ENCODE data around the gene UBAP2L.
"Not testable (repeated sequence)": the region's sequence is repeated elsewhere in the genome, so short reads cannot be mapped to it uniquely, and the experiment has no call there.

UBAP2L gene

DNA sequence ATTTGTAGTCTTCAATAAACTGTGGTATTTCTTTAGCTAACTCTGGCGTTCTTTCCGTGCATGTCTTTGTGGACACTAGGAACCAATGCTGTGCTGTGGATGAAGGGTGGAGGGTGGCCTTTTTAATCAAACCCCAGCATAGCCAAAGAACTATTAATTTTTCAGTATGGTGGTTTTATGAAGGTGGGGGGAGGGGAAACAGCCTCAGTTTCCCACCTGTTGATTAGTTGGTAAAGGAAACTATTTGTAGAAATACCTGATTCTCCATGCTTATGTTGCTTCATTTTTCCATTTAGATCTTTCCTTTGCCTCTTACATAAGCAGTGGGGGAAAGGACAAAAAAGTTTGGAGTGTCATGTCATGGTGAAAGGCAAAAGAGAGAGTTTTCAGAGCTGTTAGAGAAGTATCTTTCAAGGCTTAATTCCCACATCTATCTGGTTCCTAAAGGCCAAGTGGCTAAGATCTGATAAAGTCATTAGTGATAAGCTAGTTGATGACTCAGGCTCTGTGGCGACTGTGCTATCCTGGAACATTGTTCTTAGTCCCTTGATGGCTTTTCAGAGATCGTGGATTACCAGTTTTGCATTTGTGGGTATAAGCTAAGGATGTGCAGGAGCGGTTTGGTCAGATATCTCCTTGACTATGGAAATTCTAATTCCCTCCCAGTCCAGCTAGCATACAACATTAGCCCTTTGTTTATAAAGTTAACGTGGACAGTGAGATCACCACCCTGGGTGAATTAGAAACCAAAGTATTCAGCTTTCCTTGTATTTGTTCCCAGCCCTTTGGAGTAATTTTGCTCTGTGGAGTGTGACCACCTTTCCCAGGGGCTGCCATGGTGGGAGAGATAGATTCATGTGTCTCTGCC is 42.9 kb downstream of the UBAP2L start:
- Histone ChIP-seq H3K4me1 (ENCODE audit: control insufficient read depth, insufficient read depth, low read length) (no peaks in the 10 kb centered on the region), H3K4me2 (ENCODE audit: low read length) (no peak overlapping the region), H3K27me3 (ENCODE audit: control insufficient read depth, insufficient read depth, low read length) (no peaks in the 10 kb centered on the region), H3K4me3 (ENCODE audit: low read length) (no peak overlapping the region), H3K9me3 (replicated peaks; ENCODE audit: low read length) (no peaks in the 10 kb centered on the region), H3K36me3 (ENCODE audit: insufficient read depth, low read length) (peaks cover 83% of the 10 kb centered on the region), H3K9ac (ENCODE audit: low read depth, low read length) (no peak overlapping the region)

DNA sequence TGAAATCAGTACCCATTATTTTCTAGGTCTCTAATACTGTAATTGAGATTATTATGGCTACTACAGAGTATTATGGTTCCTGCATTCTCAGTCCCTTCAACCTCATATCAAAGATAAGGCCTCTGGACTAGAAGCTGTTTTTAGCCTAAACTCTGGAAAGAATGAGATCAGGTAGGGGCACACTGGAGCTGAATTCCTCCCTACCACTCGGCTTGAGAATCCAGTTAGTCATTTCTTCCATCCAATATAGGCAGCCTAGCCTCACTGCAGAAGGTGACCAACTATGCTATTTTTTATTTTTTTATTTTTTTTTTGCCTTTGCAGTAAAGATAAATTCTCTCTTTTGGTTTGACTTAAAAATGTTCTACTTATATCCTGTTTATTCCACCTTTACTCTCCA is 43.7 kb downstream of the UBAP2L start:
- peaks cover 83% of the 10 kb centered on the region for H3K36me3 ChIP-seq (ENCODE audit: insufficient read depth, low read length)

DNA sequence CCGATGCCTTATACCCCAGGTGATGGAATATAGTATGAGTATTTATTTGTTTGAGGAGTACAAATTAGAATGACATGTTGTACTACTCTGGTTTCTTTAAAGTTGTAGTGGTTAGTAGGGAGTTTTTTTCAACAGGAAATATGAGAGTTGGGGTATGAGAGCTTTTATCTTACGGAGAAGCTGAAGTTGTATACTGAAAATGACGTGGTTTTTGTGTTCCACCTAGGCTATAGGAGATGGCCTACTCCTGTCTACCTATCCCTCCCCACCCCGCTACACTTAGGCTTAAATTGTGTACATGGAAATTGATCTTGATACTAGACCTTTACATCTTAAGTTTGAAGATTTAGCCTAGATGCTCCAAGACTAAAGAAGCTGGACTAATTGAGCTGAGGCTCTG is 44.8 kb downstream of the UBAP2L start:
- Histone ChIP-seq H3K36me3 (ENCODE audit: insufficient read depth, low read length) (peaks cover 80% of the 10 kb centered on the region), H3K9ac (ENCODE audit: low read depth, low read length) (no peak overlapping the region), H3K4me1 (ENCODE audit: control insufficient read depth, insufficient read depth, low read length) (no peaks in the 10 kb centered on the region), H3K4me3 (ENCODE audit: low read length) (no peak overlapping the region), H3K27me3 (ENCODE audit: control insufficient read depth, insufficient read depth, low read length) (no peaks in the 10 kb centered on the region), H3K9me3 (replicated peaks; ENCODE audit: low read length) (no peaks in the 10 kb centered on the region), H3K4me2 (ENCODE audit: low read length) (no peak overlapping the region)

More for the DNA sequence above, 43.7 kb downstream of the UBAP2L start:
- no peaks in the 10 kb centered on the region for H3K4me1 ChIP-seq (ENCODE audit: control insufficient read depth, insufficient read depth, low read length)
- no peak overlapping the region for H3K4me2 ChIP-seq (ENCODE audit: low read length)
- no peak overlapping the region for H3K4me3 ChIP-seq (ENCODE audit: low read length)
- no peaks in the 10 kb centered on the region for H3K9me3 ChIP-seq (replicated peaks; ENCODE audit: low read length)
- no peak overlapping the region for H3K9ac ChIP-seq (ENCODE audit: low read depth, low read length)
- no peaks in the 10 kb centered on the region for H3K27me3 ChIP-seq (ENCODE audit: control insufficient read depth, insufficient read depth, low read length)

DNA sequence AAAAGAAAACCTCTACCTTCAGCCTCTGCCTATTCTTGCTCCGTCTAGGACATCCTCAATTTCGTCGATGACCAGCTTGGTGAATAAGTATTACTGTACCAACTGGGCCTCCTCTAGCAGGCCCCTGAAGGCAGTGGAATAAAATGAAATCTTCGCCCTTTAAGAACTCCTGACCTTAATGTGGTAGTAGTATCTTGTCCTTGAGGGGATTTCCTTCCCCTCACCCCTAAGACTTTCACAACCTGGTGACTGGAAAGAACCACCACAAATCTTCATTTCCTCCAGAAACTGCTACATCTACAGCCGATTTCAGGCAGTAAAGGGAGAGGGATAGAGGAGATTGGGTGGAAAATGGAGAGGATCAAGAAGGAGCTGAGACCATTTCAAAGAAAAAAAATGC is 50.1 kb downstream of the UBAP2L start:
- peaks cover 14% of the 10 kb centered on the region for H3K4me1 ChIP-seq (ENCODE audit: control insufficient read depth, insufficient read depth, low read length)
- no peak overlapping the region for H3K9ac ChIP-seq (ENCODE audit: low read depth, low read length)
- H3K4me3 ChIP-seq (ENCODE audit: low read length): no peak overlapping the region
- peaks cover 44% of the 10 kb centered on the region for H3K36me3 ChIP-seq (ENCODE audit: insufficient read depth, low read length)
- H3K4me2 ChIP-seq (ENCODE audit: low read length): no peak overlapping the region
- no peaks in the 10 kb centered on the region for H3K9me3 ChIP-seq (replicated peaks; ENCODE audit: low read length)
- no peaks in the 10 kb centered on the region for H3K27me3 ChIP-seq (ENCODE audit: control insufficient read depth, insufficient read depth, low read length)

DNA sequence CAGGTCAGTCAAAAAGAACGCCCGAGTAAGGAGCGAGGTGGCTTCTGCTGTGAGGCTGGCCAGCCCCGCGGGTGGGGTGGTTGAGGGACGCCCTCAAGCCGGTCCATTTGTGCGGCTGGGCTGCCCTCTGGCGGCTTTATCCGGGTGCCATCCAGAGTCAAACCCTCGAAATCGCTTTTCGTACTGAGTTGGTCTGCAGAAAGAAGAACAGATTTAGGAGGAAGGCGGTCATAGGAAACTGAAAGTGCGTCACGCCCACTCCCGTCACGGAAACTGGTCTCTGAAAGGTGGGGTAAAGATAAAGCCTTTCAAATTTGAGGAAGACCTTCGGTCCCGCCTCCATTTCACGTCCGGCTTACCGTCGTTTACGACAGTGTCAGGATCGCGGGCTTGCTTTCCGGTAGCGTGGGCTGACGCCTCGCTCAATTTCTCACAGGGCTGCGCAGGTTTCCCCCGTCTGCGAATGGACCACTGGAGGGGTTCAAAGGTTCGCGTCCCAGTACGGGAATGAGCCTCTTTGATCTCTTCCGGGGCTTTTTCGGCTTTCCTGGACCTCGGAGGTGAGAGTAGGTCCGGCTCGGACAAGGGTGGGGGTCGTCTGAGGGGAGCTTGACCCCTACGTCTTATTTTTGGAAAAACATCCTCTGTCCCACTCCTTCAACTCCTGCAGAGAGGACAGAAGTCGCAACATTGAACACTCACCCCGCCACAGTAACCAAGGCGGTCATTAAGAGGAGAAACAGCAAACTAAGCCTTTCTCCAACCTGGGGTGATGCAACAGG is 51.7 kb downstream of the UBAP2L start, which contains the start of gene HAX1:
HAX1 (plus strand) TSS at position 413 of the 782 bp plus-strand sequence; CDS start at position 508, 95 bp downstream.
- peak within 1 kb of the TSS; percentile 95 for H3K9ac ChIP-seq (ENCODE audit: low read depth, low read length)
- H3K9me3 ChIP-seq (replicated peaks; ENCODE audit: low read length): no peaks in the 10 kb centered on the region
- H3K4me2 ChIP-seq (ENCODE audit: low read length): peak within 1 kb of the TSS; percentile 97
- peaks cover 14% of the 10 kb centered on the region for H3K4me1 ChIP-seq (ENCODE audit: control insufficient read depth, insufficient read depth, low read length)
- peaks cover 35% of the 10 kb centered on the region for H3K36me3 ChIP-seq (ENCODE audit: insufficient read depth, low read length)
- H3K27me3 ChIP-seq (ENCODE audit: control insufficient read depth, insufficient read depth, low read length): no peaks in the 10 kb centered on the region
- peak within 1 kb of the TSS; percentile 95 for H3K4me3 ChIP-seq (ENCODE audit: low read length)

DNA sequence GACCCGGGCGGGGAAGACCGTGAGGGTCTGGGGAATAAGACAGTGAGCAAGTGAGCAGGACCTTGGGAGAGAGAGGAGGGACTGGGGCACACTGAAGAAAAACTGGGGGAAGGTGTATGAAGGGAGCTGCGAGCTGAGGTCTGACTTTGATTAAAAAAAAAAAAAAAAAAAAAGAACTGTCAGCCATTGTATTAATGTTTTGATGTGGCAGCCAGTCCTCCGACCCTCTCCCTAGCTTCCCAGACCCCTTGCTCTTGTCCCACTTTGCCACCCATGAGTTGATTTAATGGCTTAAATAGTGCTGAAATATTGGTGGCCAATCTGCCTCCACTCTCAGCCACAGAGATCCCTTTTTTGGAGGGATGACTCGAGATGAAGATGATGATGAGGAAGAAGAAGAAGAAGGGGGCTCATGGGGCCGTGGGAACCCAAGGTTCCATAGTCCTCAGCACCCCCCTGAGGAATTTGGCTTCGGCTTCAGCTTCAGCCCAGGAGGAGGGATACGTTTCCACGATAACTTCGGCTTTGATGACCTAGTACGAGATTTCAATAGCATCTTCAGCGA is 52.3 kb downstream of the UBAP2L start:
- Histone ChIP-seq H3K27me3 (ENCODE audit: control insufficient read depth, insufficient read depth, low read length) (no peaks in the 10 kb centered on the region), H3K9ac (ENCODE audit: low read depth, low read length) (peak overlapping the region; percentile 95), H3K4me2 (ENCODE audit: low read length) (peak overlapping the region; percentile 97), H3K9me3 (replicated peaks; ENCODE audit: low read length) (no peaks in the 10 kb centered on the region), H3K36me3 (ENCODE audit: insufficient read depth, low read length) (peaks cover 35% of the 10 kb centered on the region), H3K4me3 (ENCODE audit: low read length) (peak overlapping the region; percentile 95), H3K4me1 (ENCODE audit: control insufficient read depth, insufficient read depth, low read length) (peaks cover 14% of the 10 kb centered on the region)

DNA sequence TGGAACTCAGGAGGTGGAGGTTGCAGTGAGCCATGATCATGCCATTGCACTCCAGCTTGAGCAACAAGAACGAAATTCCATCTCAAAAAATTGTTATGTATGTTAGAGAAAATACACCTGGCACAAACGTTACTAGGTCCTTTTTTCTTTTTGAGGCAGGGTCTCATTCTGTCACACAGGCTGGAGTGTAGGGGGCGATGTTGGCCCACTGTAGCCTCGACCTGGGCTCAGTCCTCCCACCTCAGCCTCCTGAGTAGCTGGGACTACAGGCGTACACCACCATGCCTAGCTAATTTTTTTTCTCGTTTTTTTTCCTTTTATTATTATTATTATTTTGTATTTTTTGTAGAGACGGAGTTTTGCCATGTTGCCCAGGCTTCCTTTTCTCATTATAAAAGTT is 56.0 kb downstream of the UBAP2L start:
- Histone ChIP-seq H3K27me3 (ENCODE audit: control insufficient read depth, insufficient read depth, low read length) (no peaks in the 10 kb centered on the region), H3K9ac (ENCODE audit: low read depth, low read length) (no peak overlapping the region), H3K4me1 (ENCODE audit: control insufficient read depth, insufficient read depth, low read length) (peaks cover 9% of the 10 kb centered on the region), H3K36me3 (ENCODE audit: insufficient read depth, low read length) (peaks cover 12% of the 10 kb centered on the region), H3K4me2 (ENCODE audit: low read length) (no peak overlapping the region), H3K9me3 (replicated peaks; ENCODE audit: low read length) (no peaks in the 10 kb centered on the region), H3K4me3 (ENCODE audit: low read length) (no peak overlapping the region)

DNA sequence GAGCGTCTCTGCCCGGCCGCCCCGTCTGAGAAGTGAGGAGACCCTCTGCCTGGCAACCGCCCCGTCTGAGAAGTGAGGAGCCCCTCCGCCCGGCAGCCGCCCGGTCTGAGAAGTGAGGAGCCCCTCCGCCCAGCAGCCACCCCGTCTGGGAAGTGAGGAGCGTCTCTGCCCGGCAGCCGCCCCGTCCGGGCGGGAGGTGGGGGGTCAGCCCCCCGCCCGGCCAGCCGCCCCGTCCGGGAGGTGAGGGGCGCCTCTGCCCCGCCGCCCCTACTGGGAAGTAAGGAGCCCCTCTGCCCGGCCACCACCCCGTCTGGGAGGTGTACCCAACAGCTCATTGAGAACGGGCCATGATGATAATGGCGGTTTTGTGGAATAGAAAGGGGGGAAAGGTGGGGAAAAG is 66.8 kb downstream of the UBAP2L start:
- not testable (repeated sequence) for H3K27me3 ChIP-seq (ENCODE audit: control insufficient read depth, insufficient read depth, low read length); H3K9ac ChIP-seq (ENCODE audit: low read depth, low read length); H3K4me3 ChIP-seq (ENCODE audit: low read length); H3K4me2 ChIP-seq (ENCODE audit: low read length); H3K36me3 ChIP-seq (ENCODE audit: insufficient read depth, low read length); H3K4me1 ChIP-seq (ENCODE audit: control insufficient read depth, insufficient read depth, low read length); H3K9me3 ChIP-seq (replicated peaks; ENCODE audit: low read length)

DNA sequence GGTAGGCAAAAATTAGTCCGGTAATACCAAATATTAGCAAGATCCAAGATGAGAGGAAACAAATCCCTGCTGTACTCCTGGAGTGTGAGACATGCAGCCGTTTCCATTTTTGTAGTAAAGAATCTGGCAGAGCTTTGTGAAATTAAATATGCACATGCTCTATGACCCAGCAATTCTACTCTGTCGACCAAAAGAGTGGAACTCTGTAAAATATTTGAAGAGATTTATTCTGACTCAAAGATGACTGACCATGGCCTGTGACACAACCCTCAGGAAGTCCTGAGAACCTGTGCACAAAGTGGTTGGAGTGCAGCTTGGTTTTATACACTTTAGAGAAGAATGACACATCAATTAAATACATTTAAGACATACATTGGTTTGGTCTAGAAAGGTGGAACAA is 67.9 kb downstream of the UBAP2L start:
- Histone ChIP-seq H3K4me3 (ENCODE audit: low read length) (no peak overlapping the region), H3K9ac (ENCODE audit: low read depth, low read length) (no peak overlapping the region), H3K4me2 (ENCODE audit: low read length) (no peak overlapping the region), H3K9me3 (replicated peaks; ENCODE audit: low read length) (no peaks in the 10 kb centered on the region), H3K4me1 (ENCODE audit: control insufficient read depth, insufficient read depth, low read length) (no peaks in the 10 kb centered on the region), H3K27me3 (ENCODE audit: control insufficient read depth, insufficient read depth, low read length) (peaks cover 8% of the 10 kb centered on the region), H3K36me3 (ENCODE audit: insufficient read depth, low read length) (no peaks in the 10 kb centered on the region)

DNA sequence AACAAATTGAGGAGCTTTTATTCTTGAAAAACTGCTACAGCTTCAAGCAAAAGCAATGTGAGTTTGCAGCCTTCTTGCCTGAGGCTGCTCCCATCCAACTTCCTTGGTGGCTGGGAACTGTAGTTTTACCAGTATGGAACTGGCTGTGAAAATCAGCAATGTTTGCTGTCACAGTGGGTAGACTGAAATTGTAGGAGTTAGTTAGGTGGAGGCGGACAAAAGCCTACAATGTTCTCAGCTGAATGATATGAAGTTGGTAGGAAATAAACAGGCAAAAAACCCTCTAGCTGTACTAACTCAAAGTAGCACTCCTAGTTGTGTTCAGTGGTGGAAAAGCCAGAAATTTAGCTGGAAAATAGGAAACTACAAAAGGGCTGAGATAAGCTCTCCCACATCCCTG is 70.2 kb downstream of the UBAP2L start:
- Histone ChIP-seq H3K9me3 (replicated peaks; ENCODE audit: low read length) (no peaks in the 10 kb centered on the region), H3K4me1 (ENCODE audit: control insufficient read depth, insufficient read depth, low read length) (no peaks in the 10 kb centered on the region), H3K4me3 (ENCODE audit: low read length) (no peak overlapping the region), H3K27me3 (ENCODE audit: control insufficient read depth, insufficient read depth, low read length) (peaks cover 8% of the 10 kb centered on the region), H3K36me3 (ENCODE audit: insufficient read depth, low read length) (no peaks in the 10 kb centered on the region), H3K4me2 (ENCODE audit: low read length) (no peak overlapping the region), H3K9ac (ENCODE audit: low read depth, low read length) (no peak overlapping the region)

DNA sequence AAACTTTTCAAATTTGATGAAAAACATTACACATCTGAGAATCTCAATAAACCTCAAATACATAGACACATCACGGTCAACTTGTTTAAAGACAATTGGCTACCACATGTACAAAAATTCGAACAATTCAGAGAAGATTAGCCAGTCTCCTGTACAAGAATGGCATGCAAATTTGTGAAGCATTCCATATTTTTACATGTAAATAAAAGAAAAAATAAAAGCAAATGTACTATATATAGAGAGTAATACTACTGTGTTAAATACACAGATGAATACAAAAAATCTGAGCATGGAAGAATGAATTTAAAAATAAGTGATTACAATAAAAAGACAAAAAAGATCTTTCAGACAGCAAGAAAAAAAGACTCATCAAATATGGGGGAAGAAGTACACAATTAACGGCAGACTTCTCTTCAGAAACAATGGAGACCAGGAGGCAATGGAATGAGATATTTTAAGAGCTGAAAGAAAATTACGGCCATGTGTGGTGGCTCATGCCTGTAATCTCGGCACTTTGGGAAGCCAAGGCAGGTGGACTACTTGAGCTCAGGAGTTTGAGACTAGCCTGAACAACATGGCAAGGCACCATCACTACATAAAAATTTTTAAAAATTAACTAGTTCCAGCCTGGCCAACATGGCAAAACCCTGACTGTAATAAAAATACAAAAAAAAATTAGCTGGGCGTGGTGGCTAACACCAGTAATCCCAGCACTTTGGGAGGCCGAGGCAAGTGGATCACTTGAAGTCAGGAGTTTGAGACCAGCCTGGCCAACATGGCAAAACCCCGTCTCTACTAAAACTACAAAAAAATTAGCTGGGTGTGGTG is 74.9 kb downstream of the UBAP2L start:
- Histone ChIP-seq H3K9ac (ENCODE audit: low read depth, low read length) (no peak overlapping the region), H3K36me3 (ENCODE audit: insufficient read depth, low read length) (no peaks in the 10 kb centered on the region), H3K4me1 (ENCODE audit: control insufficient read depth, insufficient read depth, low read length) (no peaks in the 10 kb centered on the region), H3K27me3 (ENCODE audit: control insufficient read depth, insufficient read depth, low read length) (peaks cover 8% of the 10 kb centered on the region), H3K4me2 (ENCODE audit: low read length) (no peak overlapping the region), H3K4me3 (ENCODE audit: low read length) (no peak overlapping the region), H3K9me3 (replicated peaks; ENCODE audit: low read length) (no peaks in the 10 kb centered on the region)

Data from skeletal muscle satellite cell (primary cell).